T-helper 17 cell (primary cell): ENCODE results near the gene TRIM75. TPM values are rescaled to one million over a fixed set of nuclear protein-coding genes. Genes with fewer than 3 reads are reported as not detected.
"Not testable (repeated sequence)": the region's sequence is repeated elsewhere in the genome, so short reads cannot be mapped to it uniquely, and the experiment has no call there.

ENCODE experiments used
- ATAC-seq: fragments of 150-1000 bp; cut with Tn5 transposase; 2 replicates; pipeline ENCODE4 v1.10.0; 2021; ENCODE audit warnings: mild to moderate bottlenecking, moderate library complexity
- DNase-seq, 3 donors: peaks; one replicate each; pipeline versions ENCODE4 v3.0.0 to v3.0.0-alpha.2; 2020 to 2021
- H3K9me3 ChIP-seq: one replicate; pipeline ENCODE4 v1.7.0; 2013; ENCODE audit warnings: low read length, mild to moderate bottlenecking; ENCODE audit not compliant: control insufficient read depth, poor library complexity, severe bottlenecking
- H3K27ac Mint-ChIP-seq: one replicate; pipeline ENCODE4 v1.8.0; 2022; ENCODE audit warnings: mild to moderate bottlenecking, moderate library complexity, mixed read lengths
- H3K27me3 Mint-ChIP-seq: one replicate; pipeline ENCODE4 v1.8.0; 2022; ENCODE audit warnings: mixed read lengths
- H3K36me3 Mint-ChIP-seq: one replicate; pipeline ENCODE4 v1.8.0; 2022; ENCODE audit warnings: low read depth, mixed read lengths
- H3K4me1 Mint-ChIP-seq: one replicate; pipeline ENCODE4 v1.8.0; 2022; ENCODE audit warnings: mild to moderate bottlenecking, mixed read lengths
- H3K4me3 Mint-ChIP-seq: one replicate; pipeline ENCODE4 v1.8.0; 2022; ENCODE audit warnings: mild to moderate bottlenecking, moderate library complexity, mixed read lengths
- total RNA-seq, 4 donors: library from RNA in 2 of 4; stranded (reverse) in 2 of 4; gene quantifications; one replicate each; pipeline ENCODE4 v1.2.3 and lab custom pipeline; 2022 to 2026

TRIM75 gene
- total RNA-seq = not detected
- total RNA-seq (lab: John Stamatoyannopoulos, UW) = 0 reads per million in 2 donors

- Mint-ChIP-seq H3K36me3 (no peaks in the 10 kb centered on the region), H3K27ac (no peak within 1 kb of the TSS), H3K27me3 (peaks cover 8% of the 10 kb centered on the region), H3K4me1 (no peaks in the 10 kb centered on the region), H3K4me3 (no peak within 1 kb of the TSS)
- no peaks in the 10 kb centered on the region for H3K9me3 ChIP-seq
- ATAC-seq (no peak), DNase-seq (no peak)
Measured at GRCh38 chr4:165053645-165054044, at the start of gene TRIM75. Gene TRIM75 (plus strand): TSS chr4:165053866. CDS start chr4:165059148, 5,282 bp downstream.

GRCh38 chr4:165005352-165005925, 48.2 kb upstream of the TRIM75 start:
- H3K9me3 ChIP-seq = peaks cover 4% of the 10 kb centered on the region
- Mint-ChIP-seq H3K4me1 (peaks cover 3% of the 10 kb centered on the region), H3K4me3 (no peak overlapping the region), H3K27me3 (peaks cover 43% of the 10 kb centered on the region), H3K27ac (no peak overlapping the region), H3K36me3 (no peaks in the 10 kb centered on the region)
- no peak for ATAC-seq
- DNase-seq = no peak

GRCh38 chr4:165006456-165006855, 47.2 kb upstream of the TRIM75 start:
- H3K27me3 Mint-ChIP-seq = peaks cover 51% of the 10 kb centered on the region
- peaks cover 4% of the 10 kb centered on the region for H3K9me3 ChIP-seq
- no peaks in the 10 kb centered on the region for H3K36me3 Mint-ChIP-seq
- DNase-seq (no peak), ATAC-seq (no peak)
- H3K4me1 Mint-ChIP-seq = peaks cover 3% of the 10 kb centered on the region
- H3K4me3 Mint-ChIP-seq = no peak overlapping the region
- H3K27ac Mint-ChIP-seq = no peak overlapping the region

GRCh38 chr4:165006886-165007285, 46.8 kb upstream of the TRIM75 start:
- DNase-seq = no peak
- Mint-ChIP-seq H3K27ac (no peak overlapping the region), H3K4me3 (no peak overlapping the region), H3K36me3 (no peaks in the 10 kb centered on the region), H3K27me3 (peaks cover 51% of the 10 kb centered on the region), H3K4me1 (peaks cover 3% of the 10 kb centered on the region)
- no peak for ATAC-seq
- peaks cover 4% of the 10 kb centered on the region for H3K9me3 ChIP-seq

- Mint-ChIP-seq H3K4me1 (peaks cover 3% of the 10 kb centered on the region), H3K36me3 (no peaks in the 10 kb centered on the region), H3K27me3 (peaks cover 56% of the 10 kb centered on the region), H3K27ac (no peak overlapping the region), H3K4me3 (no peak overlapping the region)
- ATAC-seq (peak; percentile 48), DNase-seq (no peak)
- peaks cover 4% of the 10 kb centered on the region for H3K9me3 ChIP-seq
Measured at GRCh38 chr4:165009493-165010227, 44.0 kb upstream of the TRIM75 start.

GRCh38 chr4:165010487-165010886, 43.2 kb upstream of the TRIM75 start:
- DNase-seq (no peak), ATAC-seq (no peak)
- H3K4me3 Mint-ChIP-seq = no peak overlapping the region
- peaks cover 4% of the 10 kb centered on the region for H3K9me3 ChIP-seq
- H3K36me3 Mint-ChIP-seq = no peaks in the 10 kb centered on the region
- no peak overlapping the region for H3K27ac Mint-ChIP-seq
- peaks cover 3% of the 10 kb centered on the region for H3K4me1 Mint-ChIP-seq
- peaks cover 52% of the 10 kb centered on the region for H3K27me3 Mint-ChIP-seq

GRCh38 chr4:165010991-165011390, 42.7 kb upstream of the TRIM75 start:
- peaks cover 52% of the 10 kb centered on the region for H3K27me3 Mint-ChIP-seq
- no peaks in the 10 kb centered on the region for H3K36me3 Mint-ChIP-seq
- DNase-seq (no peak), ATAC-seq (no peak)
- H3K4me1 Mint-ChIP-seq = peaks cover 3% of the 10 kb centered on the region
- H3K27ac Mint-ChIP-seq = no peak overlapping the region
- H3K4me3 Mint-ChIP-seq = no peak overlapping the region
- peaks cover 4% of the 10 kb centered on the region for H3K9me3 ChIP-seq

- ATAC-seq (no peak), DNase-seq (no peak)
- Mint-ChIP-seq H3K27me3 (peaks cover 48% of the 10 kb centered on the region), H3K27ac (no peak overlapping the region), H3K4me3 (no peak overlapping the region), H3K4me1 (peaks cover 3% of the 10 kb centered on the region), H3K36me3 (no peaks in the 10 kb centered on the region)
- H3K9me3 ChIP-seq = peaks cover 4% of the 10 kb centered on the region
Measured at GRCh38 chr4:165011403-165011802, 42.3 kb upstream of the TRIM75 start.

- Mint-ChIP-seq H3K27me3 (peaks cover 29% of the 10 kb centered on the region), H3K36me3 (no peaks in the 10 kb centered on the region), H3K4me1 (no peaks in the 10 kb centered on the region), H3K4me3 (no peak overlapping the region), H3K27ac (no peak overlapping the region)
- DNase-seq = no peak
- ATAC-seq = no peak
- H3K9me3 ChIP-seq = no peaks in the 10 kb centered on the region
Measured at GRCh38 chr4:165013691-165014090, 40.0 kb upstream of the TRIM75 start.

- Mint-ChIP-seq H3K27me3 (peaks cover 15% of the 10 kb centered on the region), H3K4me3 (no peak overlapping the region), H3K36me3 (no peaks in the 10 kb centered on the region), H3K27ac (no peak overlapping the region), H3K4me1 (no peaks in the 10 kb centered on the region)
- ATAC-seq (no peak), DNase-seq (no peak)
- H3K9me3 ChIP-seq = no peaks in the 10 kb centered on the region
Measured at GRCh38 chr4:165016971-165017370, 36.7 kb upstream of the TRIM75 start.

GRCh38 chr4:165019995-165020394, 33.7 kb upstream of the TRIM75 start:
- not testable (repeated sequence) for DNase-seq, H3K4me1 Mint-ChIP-seq, ATAC-seq, H3K4me3 Mint-ChIP-seq, H3K36me3 Mint-ChIP-seq, H3K9me3 ChIP-seq, H3K27ac Mint-ChIP-seq, H3K27me3 Mint-ChIP-seq

- peak overlapping the region; percentile 56 for H3K27ac Mint-ChIP-seq
- H3K36me3 Mint-ChIP-seq, ATAC-seq: not testable (repeated sequence)
Measured at GRCh38 chr4:165025782-165026181, 27.9 kb upstream of the TRIM75 start.

GRCh38 chr4:165027762-165028402, 25.8 kb upstream of the TRIM75 start:
- Mint-ChIP-seq H3K36me3 (no peaks in the 10 kb centered on the region), H3K27ac (no peak overlapping the region), H3K4me1 (no peaks in the 10 kb centered on the region), H3K27me3 (peaks cover 21% of the 10 kb centered on the region), H3K4me3 (no peak overlapping the region)
- no peaks in the 10 kb centered on the region for H3K9me3 ChIP-seq
- ATAC-seq = no peak
- DNase-seq = no peak

More at GRCh38 chr4:165025782-165026181, 27.9 kb upstream of the TRIM75 start:
- H3K27me3 Mint-ChIP-seq = peaks cover 21% of the 10 kb centered on the region
- not testable (repeated sequence) for H3K9me3 ChIP-seq, H3K4me1 Mint-ChIP-seq, H3K4me3 Mint-ChIP-seq, DNase-seq
